WI38 (cell line): ENCODE data around the gene USP46.

Experiments used
- H3K4me3 ChIP-seq: 2 replicates; pipeline ENCODE4 v1.5.1; 2011; ENCODE audit warnings: low read depth, mild to moderate bottlenecking, control low read depth, low read length
- CTCF ChIP-seq: IDR thresholded peaks from 2 replicates; pipeline ENCODE4 v1.5.1; 2012; ENCODE audit warnings: low read depth, mild to moderate bottlenecking, control low read depth, low read length

USP46 gene

GRCh38 chr4:52659001-52659721, at the start of gene USP46:
USP46 (minus strand) TSS chr4:52659301; CDS start chr4:52659150, 151 bp downstream.
- no peak for TF ChIP-seq CTCF
- H3K4me3 ChIP-seq, result peak within 1 kb of the TSS; percentile 76

- no peak for TF ChIP-seq CTCF
- no peak overlapping the region for H3K4me3 ChIP-seq
These were observed 45.6 kb upstream of the USP46 start for GRCh38 chr4:52704661-52705060.

GRCh38 chr4:52704133-52704532, 45.0 kb upstream of the USP46 start:
- TF ChIP-seq CTCF, result no peak

GRCh38 chr4:52701207-52701606, 42.1 kb upstream of the USP46 start:
- no peak for TF ChIP-seq CTCF

More at GRCh38 chr4:52704133-52704532, 45.0 kb upstream of the USP46 start:
- no peak overlapping the region for H3K4me3 ChIP-seq

GRCh38 chr4:52694936-52695335, 35.8 kb upstream of the USP46 start:
- no peak overlapping the region for H3K4me3 ChIP-seq
- no peak for TF ChIP-seq CTCF

More at GRCh38 chr4:52701207-52701606, 42.1 kb upstream of the USP46 start:
- H3K4me3 ChIP-seq, result no peak overlapping the region

- no peak overlapping the region for H3K4me3 ChIP-seq
- TF ChIP-seq CTCF, result no peak
These were observed 34.4 kb upstream of the USP46 start for GRCh38 chr4:52693492-52693891.

GRCh38 chr4:52689096-52689495, 30.0 kb upstream of the USP46 start:
- TF ChIP-seq CTCF, result no peak
- no peak overlapping the region for H3K4me3 ChIP-seq
